KBM-7 (cell line): ENCODE data around the gene DNAJB14.

Experiments used
- DNase-seq: peaks from one replicate; pipeline ENCODE4 v3.0.0-alpha.2; 2015
- in situ Hi-C: fragments of 300-500 bp; cut with MboI; formaldehyde crosslinking; loops from 2 replicates; pipeline ENCODE4 v1.14.3; 2020; ENCODE audit warnings: low sequenced_read_pairs, low pct_unique_long_range_greater_than_20kb, mixed read lengths

Gene DNAJB14

GRCh38 chr4:99878604-99879003 is 67.8 kb downstream of the DNAJB14 start:
- no peak for DNase-seq
- in situ Hi-C loops = no loop called here

DNA sequence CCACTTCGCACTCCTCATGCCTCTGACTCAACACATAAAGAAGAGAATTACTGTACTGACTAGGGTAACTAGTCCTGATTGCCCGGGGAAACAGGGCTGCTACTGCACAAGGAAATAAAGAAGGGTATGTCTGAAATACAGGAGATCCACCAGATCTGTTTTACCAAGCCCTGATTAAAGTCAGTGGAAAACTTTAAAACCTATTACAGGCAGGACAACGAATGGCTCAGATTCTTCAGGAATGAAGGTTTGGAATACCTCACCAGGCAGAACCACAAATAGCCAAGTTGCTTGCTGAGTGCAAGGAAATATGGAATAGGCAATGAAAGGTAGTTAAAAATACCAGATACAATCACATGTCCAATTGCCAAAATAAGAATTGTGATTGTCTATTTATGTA is 69.5 kb downstream of the DNAJB14 start:
- in situ Hi-C loops = no loop called here
- DNase-seq = no peak

DNA sequence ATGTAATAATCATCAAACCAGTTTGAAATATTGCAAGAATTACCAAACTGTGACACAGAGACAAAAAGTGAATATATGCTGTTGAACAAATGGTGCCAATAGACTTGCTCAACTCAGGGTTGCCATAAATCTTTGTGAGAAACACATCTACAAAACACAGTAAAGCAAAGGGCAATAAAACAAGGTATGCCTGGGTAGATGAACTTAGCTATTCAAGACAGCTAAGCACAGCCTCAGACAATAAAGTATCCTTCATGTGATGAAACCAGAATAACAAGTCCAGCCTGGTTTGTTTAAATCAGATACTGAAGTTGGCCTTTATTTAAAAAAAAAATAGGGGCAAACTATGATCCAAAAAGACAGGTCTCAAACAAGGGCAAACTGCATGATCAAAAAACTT is 71.3 kb downstream of the DNAJB14 start:
- DNase-seq = no peak
- in situ Hi-C loops = no loop called here

DNA sequence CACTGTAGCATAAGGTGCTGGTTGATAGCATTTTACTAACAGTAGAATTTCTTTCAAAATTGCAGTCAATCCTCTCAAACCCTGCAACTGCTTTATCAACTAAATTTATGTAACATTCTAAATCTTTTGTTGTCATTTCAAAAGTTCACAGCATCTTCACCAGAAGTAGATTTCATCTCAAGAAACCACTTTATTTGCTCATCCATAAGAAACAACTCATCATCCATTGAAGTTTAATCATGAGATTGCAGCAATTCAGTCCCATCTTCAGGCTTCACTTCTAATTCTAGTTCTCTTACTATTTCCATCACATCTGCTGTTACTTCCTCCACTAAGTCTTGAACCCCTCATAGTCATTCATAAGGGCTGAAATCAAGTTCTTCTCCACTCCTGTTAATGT is 73.8 kb downstream of the DNAJB14 start:
- DNase-seq = no peak
- in situ Hi-C loops = no loop called here

DNA sequence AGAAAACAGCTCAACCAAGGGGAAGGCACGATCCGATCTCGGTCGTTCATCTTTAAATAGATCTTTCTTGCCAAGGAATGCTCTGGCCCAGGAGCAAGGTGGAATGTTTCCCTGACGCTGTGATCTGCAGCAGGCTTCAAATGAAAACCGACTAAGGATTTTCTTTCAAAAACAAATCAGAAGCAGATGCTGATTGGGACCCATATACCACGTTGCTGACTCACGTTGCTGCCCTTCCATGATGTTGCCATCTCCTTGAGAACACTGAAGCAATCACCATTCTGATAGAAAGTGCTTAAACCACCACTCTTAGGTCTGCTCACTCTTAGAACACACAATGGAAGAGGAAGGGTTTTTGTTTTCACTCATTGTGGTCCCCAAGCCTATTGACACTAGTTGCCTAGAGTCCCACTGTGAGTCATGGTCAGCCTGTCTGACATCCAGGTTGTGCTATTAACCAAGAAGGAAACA is 78.3 kb downstream of the DNAJB14 start:
- in situ Hi-C loops = no loop called here

GRCh38 chr4:99863804-99864203 is 82.6 kb downstream of the DNAJB14 start:
- no peak for DNase-seq
- in situ Hi-C loops = no loop called here

More for the DNA sequence above, 78.3 kb downstream of the DNAJB14 start:
- no peak for DNase-seq

GRCh38 chr4:99861120-99861905 is 85.1 kb downstream of the DNAJB14 start:
- in situ Hi-C loops = no loop called here
- peak; percentile 37 for DNase-seq

GRCh38 chr4:99860521-99860920 is 85.9 kb downstream of the DNAJB14 start:
- in situ Hi-C loops = no loop called here
- DNase-seq = no peak

DNA sequence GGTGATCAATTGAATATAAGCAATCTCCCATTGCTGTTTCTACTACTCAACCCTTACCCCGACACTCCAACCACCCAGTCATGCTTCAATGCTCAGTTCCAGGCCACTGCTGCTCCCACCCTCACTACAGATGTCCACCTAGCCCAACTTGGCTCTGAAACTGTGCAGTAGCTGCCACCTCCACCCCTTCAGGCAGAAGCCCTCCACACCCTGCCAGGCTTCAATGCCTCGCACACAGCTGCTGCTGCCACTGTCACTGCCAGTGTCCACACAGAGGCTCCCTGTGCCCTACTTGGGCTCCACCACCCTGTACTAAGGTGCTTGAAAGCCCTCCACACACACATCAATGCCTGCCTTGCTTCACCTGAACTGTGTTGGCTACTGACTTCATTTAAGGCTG is 86.8 kb downstream of the DNAJB14 start:
- in situ Hi-C loops = no loop called here
- DNase-seq = no peak

- peak; percentile 64 for DNase-seq
- in situ Hi-C loops = no loop called here
Observed at GRCh38 chr4:99857307-99857706, 89.1 kb downstream of the DNAJB14 start.

GRCh38 chr4:99856166-99856565 is 90.3 kb downstream of the DNAJB14 start:
- peak; percentile 53 for DNase-seq

DNA sequence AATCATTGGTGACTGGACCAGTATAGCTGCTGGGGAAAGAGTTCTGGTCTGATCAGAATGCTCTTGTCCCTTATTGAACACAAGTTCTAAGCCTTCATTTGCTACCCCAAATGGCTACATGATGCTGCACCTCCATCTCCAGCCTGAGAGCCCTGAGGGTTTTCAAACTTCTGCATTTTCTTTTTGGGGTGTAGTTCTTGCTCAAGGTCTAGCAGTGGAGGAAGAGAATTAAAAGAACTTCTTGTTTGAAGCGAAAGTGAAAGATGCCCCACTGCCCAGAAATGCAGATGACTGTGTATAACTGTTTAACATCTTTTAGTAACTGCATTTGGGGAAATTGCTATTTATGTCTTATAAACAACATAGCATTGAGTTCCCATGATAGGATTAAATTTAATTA is 90.7 kb downstream of the DNAJB14 start:
- in situ Hi-C loops = no loop called here
- DNase-seq = peak; percentile 38

More at GRCh38 chr4:99856166-99856565, 90.3 kb downstream of the DNAJB14 start:
- in situ Hi-C loops = no loop called here

DNA sequence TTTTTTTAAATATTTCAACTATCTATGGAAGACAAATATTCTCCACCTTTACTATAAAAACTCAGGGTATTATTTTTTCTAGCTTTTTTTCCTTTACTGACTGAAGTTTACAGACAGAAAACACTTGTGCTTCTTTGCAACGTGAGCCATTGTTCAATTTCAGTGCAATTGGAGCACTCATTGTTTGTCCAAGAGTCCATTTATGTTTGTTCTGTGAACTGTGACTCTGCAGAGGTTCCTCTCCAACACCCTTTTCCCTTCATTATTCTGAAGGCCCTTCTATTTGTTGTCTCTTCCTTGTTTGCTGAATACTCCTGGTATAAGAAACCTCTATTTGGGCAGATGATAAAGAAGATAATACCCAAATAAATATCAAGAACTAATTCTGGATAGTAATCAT is 92.4 kb downstream of the DNAJB14 start:
- in situ Hi-C loops = no loop called here
- no peak for DNase-seq

- in situ Hi-C loops = no loop called here
- no peak for DNase-seq
Observed at GRCh38 chr4:99853190-99853589, 93.2 kb downstream of the DNAJB14 start.

DNA sequence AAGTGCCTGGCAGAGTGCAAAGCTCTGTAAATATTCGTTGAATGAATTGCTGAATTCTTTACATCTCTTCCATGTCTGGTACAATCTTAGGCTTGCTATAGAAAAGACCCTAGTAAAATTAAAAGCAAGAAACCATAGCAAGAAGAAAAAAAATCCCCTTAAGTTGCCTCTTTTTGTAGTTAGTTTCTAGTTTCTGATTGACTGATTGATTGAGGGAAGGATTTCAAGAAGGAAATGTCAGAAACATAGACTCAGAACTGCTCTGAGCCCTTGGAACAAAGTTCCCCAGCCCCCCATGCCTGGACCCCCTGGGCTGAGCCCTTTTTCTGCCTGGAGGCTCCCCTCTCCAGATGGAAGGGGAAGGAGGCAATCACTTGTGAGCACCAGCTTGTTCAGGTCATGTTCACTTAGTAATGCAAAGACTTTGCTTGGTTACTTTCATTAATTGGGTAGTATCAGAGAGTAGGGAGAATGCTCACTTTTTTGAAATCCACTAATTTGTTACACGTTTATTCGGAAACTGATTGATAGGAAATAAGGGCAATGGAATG is 94.1 kb downstream of the DNAJB14 start:
- no peak for DNase-seq
- in situ Hi-C loops = no loop called here

DNA sequence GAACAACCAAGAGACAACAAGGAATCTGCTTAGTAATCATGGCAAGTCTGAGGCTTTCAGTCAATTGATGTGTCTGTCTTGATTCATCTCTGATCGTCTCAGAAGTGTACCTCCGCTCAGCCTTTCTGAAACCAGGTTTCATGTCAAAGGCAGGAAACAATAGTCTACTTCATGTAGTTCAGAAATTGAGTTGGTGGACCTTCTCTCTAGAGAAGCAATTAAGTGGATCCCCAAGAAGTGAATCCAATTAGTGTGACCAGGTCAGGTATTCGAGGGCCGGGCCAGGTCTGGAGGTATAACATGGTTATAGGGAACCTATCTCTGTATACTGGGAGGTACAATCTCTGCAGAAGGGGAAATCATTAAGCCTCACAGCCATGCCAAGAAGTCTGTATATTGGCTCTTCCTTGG is 97.8 kb downstream of the DNAJB14 start:
- no peak for DNase-seq
- in situ Hi-C loops = no loop called here

- DNase-seq = peak; percentile 57
- in situ Hi-C loops = no loop called here
Observed at GRCh38 chr4:99847362-99847976, 98.9 kb downstream of the DNAJB14 start.

- no peak for DNase-seq
- in situ Hi-C loops = no loop called here
Observed at GRCh38 chr4:99846891-99847290, 99.5 kb downstream of the DNAJB14 start.
